Retinal pigment epithelial cell (primary cell): Measurements from ENCODE around the gene MYRFL.
A peak's percentile ranks its signal among the peaks of the same experiment; 100 is the strongest.

Source experiments
- DNase-seq: peaks from one replicate; pipeline ENCODE4 v3.0.0-alpha.2; 2010; ENCODE audit warnings: low read depth
- H3K4me3 ChIP-seq: 2 replicates; pipeline ENCODE4 v1.5.1; 2011; ENCODE audit warnings: mild to moderate bottlenecking, low read length, control low read depth, moderate library complexity
- CTCF ChIP-seq: conservative IDR thresholded peaks from 2 replicates; pipeline ENCODE4 v1.5.1; 2011; ENCODE audit warnings: low read depth, low read length, control low read depth, inconsistent platforms

Gene MYRFL

GRCh38 chr12:69868695-69869094 is 43.7 kb downstream of the MYRFL start:
- no peak for TF ChIP-seq CTCF
- DNase-seq: no peak
- no peak overlapping the region for H3K4me3 ChIP-seq

DNA sequence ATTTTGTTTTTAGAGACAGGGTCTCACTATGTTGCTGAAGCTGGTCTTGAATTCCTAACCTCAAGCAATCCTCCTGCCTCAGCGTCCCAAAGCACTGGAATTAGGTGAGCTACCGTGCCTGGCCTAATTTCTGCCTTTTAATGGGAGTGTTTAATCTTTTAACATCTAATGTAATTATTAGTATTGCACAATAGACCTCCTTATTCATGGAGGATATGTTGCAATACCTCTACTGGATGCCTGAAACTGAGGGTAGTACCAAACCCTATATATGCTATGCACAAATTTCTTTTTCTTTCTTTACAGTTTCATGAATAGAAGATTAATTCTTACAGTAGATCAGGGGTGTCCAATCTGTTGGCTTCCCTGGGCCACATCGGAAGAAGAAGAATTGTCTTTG is 47.8 kb downstream of the MYRFL start:
- TF ChIP-seq CTCF: no peak
- no peak overlapping the region for H3K4me3 ChIP-seq
- DNase-seq: no peak

- no peak for TF ChIP-seq CTCF
- no peak overlapping the region for H3K4me3 ChIP-seq
- no peak for DNase-seq
Observed at GRCh38 chr12:69873429-69873828, 48.4 kb downstream of the MYRFL start.

- no peak for DNase-seq
- no peak for TF ChIP-seq CTCF
Observed at GRCh38 chr12:69874606-69875005, 49.6 kb downstream of the MYRFL start.

GRCh38 chr12:69875416-69875935 is 50.4 kb downstream of the MYRFL start:
- TF ChIP-seq CTCF: no peak
- no peak for DNase-seq
- H3K4me3 ChIP-seq: no peak overlapping the region

More at GRCh38 chr12:69874606-69875005, 49.6 kb downstream of the MYRFL start:
- H3K4me3 ChIP-seq: no peak overlapping the region

DNA sequence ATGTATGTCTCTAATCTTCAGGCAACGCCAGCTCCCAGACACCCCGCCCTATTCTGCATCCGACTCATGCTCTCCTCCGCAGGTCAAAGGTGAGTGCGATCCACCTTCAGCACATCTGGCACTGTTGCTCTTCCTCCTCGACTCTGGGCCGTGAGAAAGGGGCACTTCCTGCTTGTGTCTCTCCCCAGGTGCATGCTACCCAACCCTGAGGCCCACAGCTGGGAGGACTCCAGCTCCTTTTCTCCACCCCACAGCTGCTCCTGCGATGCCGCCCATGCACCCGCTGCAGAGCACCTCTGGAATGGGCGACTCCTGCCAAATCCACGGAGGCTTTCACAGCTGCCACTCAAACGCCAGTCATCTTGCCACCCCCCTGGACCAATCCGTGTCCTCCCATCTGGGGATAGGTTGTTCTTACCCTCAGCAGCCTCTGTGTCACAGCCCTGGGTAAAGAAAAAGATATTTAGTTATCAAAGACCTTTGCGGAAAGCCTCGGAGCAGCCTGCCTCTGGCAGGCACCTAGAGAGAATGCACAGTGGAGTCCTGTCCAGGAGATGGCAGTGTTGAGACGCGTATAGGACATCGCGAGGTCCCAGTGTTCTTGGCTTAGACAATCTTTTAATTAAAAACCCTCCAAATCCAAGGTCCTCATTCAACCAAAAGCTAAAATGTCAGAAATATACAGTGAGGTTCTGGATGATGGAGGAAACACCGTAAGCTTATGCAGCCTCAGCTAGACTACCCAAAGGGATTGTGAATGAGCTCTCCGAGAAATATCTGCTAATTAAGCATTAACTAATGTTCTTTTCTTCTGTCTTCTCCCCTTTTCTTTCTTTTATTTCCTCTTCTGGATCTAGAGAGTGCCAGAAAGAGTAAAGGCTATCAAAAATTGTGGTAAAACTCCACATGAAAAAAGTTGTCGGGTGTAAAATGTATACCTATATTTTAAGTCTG is 54.3 kb downstream of the MYRFL start:
- no peak for DNase-seq
- peak; percentile 89 for TF ChIP-seq CTCF
- no peak overlapping the region for H3K4me3 ChIP-seq

DNA sequence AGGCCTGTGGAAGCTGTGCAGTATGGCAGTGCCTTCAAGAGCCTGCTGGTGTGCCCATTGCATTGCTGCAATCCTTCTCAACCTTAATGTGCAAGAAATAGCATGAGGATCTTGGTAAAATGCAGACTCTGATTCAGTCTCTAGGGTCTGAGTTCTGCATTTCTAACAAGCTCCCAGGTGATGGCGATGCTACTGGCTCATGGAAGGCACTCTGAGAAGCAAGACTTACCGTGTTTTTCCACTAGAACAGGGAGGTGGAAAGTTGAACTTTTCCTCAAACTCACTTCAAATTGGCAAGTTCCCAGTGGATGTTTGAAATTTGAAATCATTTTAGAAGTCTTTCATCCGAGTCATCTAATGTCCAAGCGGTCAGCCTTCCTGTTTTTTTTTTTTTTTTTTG is 55.5 kb downstream of the MYRFL start:
- no peak for TF ChIP-seq CTCF
- DNase-seq: no peak
- no peak overlapping the region for H3K4me3 ChIP-seq
